Type B pancreatic cell (in vitro differentiated cells): Measurements from ENCODE around the gene SPATS2. TPM values are rescaled to one million over a fixed set of nuclear protein-coding genes. Genes with fewer than 3 reads are reported as not detected.

Source experiments
- DNase-seq: peaks from one replicate; pipeline ENCODE4 v3.0.0; 2021; ENCODE audit warnings: mixed read lengths; ENCODE audit not compliant: unreplicated experiment; ENCODE audit errors: extremely low spot score
- H3K27ac Mint-ChIP-seq: 2 replicates; pipeline ENCODE4 v1.8.0; 2021; ENCODE audit warnings: mild to moderate bottlenecking, mixed read lengths
- H3K27me3 Mint-ChIP-seq: 2 replicates; pipeline ENCODE4 v1.8.0; 2021; ENCODE audit warnings: mixed read lengths
- H3K36me3 Mint-ChIP-seq: 2 replicates; pipeline ENCODE4 v1.8.0; 2021; ENCODE audit warnings: mixed read lengths
- H3K4me1 Mint-ChIP-seq: one replicate; pipeline ENCODE4 v1.8.0; 2021; ENCODE audit warnings: mixed read lengths; ENCODE audit not compliant: unreplicated experiment
- H3K4me3 Mint-ChIP-seq: 2 replicates; pipeline ENCODE4 v1.8.0; 2021; ENCODE audit warnings: mild to moderate bottlenecking, mixed read lengths
- H3K9me3 Mint-ChIP-seq: 2 replicates; pipeline ENCODE4 v1.8.0; 2021; ENCODE audit warnings: mixed read lengths
- total RNA-seq: library from RNA; stranded (reverse); gene quantifications from 2 replicates; pipeline ENCODE4 v1.2.1, GENCODE V29; 2021; ENCODE audit warnings: low replicate concordance
- TF ChIP-seq, protein P1 (sequence below): fragments of 200-600 bp; sonication (generic); conservative IDR thresholded peaks from 2 replicates; pipeline ENCODE4 v1.5.0; 2021; ENCODE audit warnings: antibody characterized with exemption, mild to moderate bottlenecking

Gene SPATS2
- total RNA-seq, 1 donor from 2014 or later, result 40.3 TPM

GRCh38 chr12:49562233-49562632, 195.0 kb downstream of the SPATS2 start:
- DNase-seq, result no peak
- Mint-ChIP-seq H3K4me3 (peak overlapping the region; percentile 26), H3K27me3 (no peaks in the 10 kb centered on the region), H3K4me1 (no peaks in the 10 kb centered on the region), H3K9me3 (no peaks in the 10 kb centered on the region), H3K36me3 (peaks cover 3% of the 10 kb centered on the region), H3K27ac (no peak overlapping the region)
- TF ChIP-seq, protein P1, sequence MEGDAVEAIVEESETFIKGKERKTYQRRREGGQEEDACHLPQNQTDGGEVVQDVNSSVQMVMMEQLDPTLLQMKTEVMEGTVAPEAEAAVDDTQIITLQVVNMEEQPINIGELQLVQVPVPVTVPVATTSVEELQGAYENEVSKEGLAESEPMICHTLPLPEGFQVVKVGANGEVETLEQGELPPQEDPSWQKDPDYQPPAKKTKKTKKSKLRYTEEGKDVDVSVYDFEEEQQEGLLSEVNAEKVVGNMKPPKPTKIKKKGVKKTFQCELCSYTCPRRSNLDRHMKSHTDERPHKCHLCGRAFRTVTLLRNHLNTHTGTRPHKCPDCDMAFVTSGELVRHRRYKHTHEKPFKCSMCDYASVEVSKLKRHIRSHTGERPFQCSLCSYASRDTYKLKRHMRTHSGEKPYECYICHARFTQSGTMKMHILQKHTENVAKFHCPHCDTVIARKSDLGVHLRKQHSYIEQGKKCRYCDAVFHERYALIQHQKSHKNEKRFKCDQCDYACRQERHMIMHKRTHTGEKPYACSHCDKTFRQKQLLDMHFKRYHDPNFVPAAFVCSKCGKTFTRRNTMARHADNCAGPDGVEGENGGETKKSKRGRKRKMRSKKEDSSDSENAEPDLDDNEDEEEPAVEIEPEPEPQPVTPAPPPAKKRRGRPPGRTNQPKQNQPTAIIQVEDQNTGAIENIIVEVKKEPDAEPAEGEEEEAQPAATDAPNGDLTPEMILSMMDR, result no peak

GRCh38 chr12:49562831-49563230, 195.6 kb downstream of the SPATS2 start:
- H3K9me3 Mint-ChIP-seq, result no peaks in the 10 kb centered on the region
- H3K36me3 Mint-ChIP-seq, result peaks cover 3% of the 10 kb centered on the region
- no peak overlapping the region for H3K4me3 Mint-ChIP-seq
- H3K27me3 Mint-ChIP-seq, result no peaks in the 10 kb centered on the region
- no peaks in the 10 kb centered on the region for H3K4me1 Mint-ChIP-seq
- no peak overlapping the region for H3K27ac Mint-ChIP-seq
- TF ChIP-seq, protein P1, result no peak
- no peak for DNase-seq

DNA sequence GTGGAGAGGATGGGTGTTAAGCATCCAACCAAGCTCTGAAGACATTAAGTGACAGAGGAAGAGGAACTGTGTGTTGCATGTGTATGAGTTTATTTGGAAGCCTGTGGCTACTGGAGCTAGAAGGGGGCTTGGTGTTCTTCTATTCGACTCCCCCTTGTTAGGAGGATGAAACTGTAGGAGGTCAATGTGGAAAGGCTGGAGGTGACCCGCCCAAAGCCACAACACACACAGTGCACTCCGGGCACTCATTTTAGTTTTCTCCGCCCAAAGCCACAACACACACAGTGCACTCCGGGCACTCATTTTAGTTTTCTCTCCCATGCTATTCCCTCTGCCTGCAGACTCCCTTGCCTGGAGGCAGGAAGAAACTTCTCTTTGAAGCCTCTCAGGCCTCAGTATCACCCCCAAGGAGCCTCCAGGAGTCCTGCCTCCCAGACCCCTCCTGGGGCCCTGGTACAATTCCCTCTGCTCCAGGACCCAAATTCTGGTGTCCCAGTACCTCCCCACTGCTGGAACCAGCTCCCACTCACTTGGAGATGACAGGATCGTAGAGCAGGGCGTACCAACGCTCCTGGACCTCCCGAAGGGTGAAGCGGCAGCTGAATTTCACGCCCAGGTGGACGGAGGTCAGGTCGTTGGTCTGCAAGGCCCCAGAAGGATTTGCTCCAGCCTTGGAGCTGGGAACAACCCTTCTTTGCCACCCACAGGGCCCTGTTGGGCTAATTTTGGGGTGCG, 196.9 kb downstream of the SPATS2 start:
- no peaks in the 10 kb centered on the region for H3K9me3 Mint-ChIP-seq
- H3K27me3 Mint-ChIP-seq, result no peaks in the 10 kb centered on the region
- peaks cover 11% of the 10 kb centered on the region for H3K4me1 Mint-ChIP-seq
- no peak for DNase-seq
- TF ChIP-seq, protein P1, result no peak
- no peak overlapping the region for H3K27ac Mint-ChIP-seq
- peaks cover 3% of the 10 kb centered on the region for H3K36me3 Mint-ChIP-seq
- peak overlapping the region; percentile 52 for H3K4me3 Mint-ChIP-seq

GRCh38 chr12:49564686-49565405, 197.6 kb downstream of the SPATS2 start:
- peaks cover 3% of the 10 kb centered on the region for H3K36me3 Mint-ChIP-seq
- DNase-seq, result no peak
- TF ChIP-seq, protein P1, result no peak
- H3K4me3 Mint-ChIP-seq, result no peak overlapping the region
- peaks cover 11% of the 10 kb centered on the region for H3K4me1 Mint-ChIP-seq
- H3K27ac Mint-ChIP-seq, result no peak overlapping the region
- H3K27me3 Mint-ChIP-seq, result no peaks in the 10 kb centered on the region
- no peaks in the 10 kb centered on the region for H3K9me3 Mint-ChIP-seq

GRCh38 chr12:49565406-49566265, 198.4 kb downstream of the SPATS2 start:
- no peaks in the 10 kb centered on the region for H3K27me3 Mint-ChIP-seq
- peaks cover 13% of the 10 kb centered on the region for H3K4me1 Mint-ChIP-seq
- peaks cover 6% of the 10 kb centered on the region for H3K36me3 Mint-ChIP-seq
- TF ChIP-seq, protein P1, result no peak
- H3K9me3 Mint-ChIP-seq, result no peaks in the 10 kb centered on the region
- no peak overlapping the region for H3K27ac Mint-ChIP-seq
- H3K4me3 Mint-ChIP-seq, result peak overlapping the region; percentile 25
- no peak for DNase-seq
